Stimulated activated CD8-positive, alpha-beta memory T cell treated with anti-CD3 and anti-CD28 coated beads, Interleukin-4, amount 100 ng/mL, for 4 hours (primary cell): ENCODE data around the gene ATP8B3.

Experiments
- DNase-seq, 2 donors: peaks; one replicate each; pipeline ENCODE4 v3.0.0-alpha.2; 2020; ENCODE audit warnings: low read depth in 2 of 2, low spot score in 1 of 2

ATP8B3 gene

GRCh38 chr19:1850809-1851653 lies 39.0 kb upstream of the ATP8B3 start:
- DNase-seq, result no peak

DNA sequence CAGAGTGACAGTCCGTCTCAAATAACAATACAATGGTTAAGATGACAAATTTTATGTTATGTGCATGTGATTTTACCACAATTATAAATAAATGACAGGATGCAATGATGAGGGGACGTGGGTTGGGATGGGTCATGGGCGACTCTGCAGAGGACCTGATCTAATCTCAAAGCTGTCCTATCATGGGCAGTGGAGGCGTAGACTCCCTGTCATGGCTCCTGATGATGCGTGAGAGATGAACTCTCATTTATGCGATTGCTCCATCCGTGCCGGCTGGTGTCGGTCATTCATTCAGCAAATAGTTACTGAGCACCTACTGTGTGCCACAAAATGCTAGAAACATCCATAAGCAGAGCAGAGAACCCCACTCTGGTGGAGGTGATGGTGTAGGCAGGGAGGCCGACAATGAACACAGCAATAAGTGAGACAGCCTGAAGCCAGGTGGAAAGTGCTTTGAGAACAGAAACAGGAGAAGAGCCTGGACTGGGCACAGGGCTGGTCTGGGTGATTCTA lies 37.9 kb upstream of the ATP8B3 start:
- DNase-seq, result no peak

- DNase-seq, result no peak
Measured at GRCh38 chr19:1849132-1849474, 37.0 kb upstream of the ATP8B3 start.

DNA sequence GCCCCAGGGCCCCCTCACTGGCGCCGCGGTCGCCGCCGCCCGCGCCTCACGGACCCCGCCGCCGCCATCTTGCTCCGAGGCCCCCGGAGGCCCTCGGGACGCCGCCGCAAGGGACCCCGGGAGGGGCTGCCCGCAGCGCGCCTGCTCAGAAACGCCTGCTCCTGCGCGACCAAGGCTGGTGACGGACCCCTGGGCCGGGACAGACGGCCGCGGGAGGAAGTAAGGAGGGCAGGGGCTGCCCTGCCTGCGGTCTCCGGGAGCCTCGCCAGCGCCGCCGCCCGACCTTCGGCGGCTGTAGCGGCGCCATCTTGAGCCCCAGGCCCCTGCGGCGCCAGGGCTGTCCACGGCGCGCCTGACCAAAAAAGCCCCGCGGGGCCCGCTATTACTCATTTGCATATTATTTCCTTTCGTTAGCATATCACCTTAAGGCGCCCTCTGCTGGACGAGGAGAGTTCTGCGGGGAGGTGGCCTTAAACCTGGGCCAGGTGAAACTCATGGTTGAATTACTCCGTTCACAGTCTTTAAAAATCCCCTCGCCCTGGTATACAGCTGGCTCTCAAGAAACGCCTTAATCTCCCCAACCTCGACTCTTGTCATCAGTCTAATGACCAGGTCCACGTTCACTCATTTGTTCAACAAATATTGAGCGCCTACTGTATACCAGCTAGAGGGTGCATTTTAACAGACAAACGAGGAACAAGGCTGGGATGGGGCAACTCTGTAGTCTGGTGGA lies 36.5 kb upstream of the ATP8B3 start, which contains the start of gene REXO1:
TSS of gene REXO1 (minus strand) at position 85 of the 733 bp plus-strand sequence. CDS start 125 bp downstream, outside the sequence.
- DNase-seq, result peak; percentile 93 to 99

DNA sequence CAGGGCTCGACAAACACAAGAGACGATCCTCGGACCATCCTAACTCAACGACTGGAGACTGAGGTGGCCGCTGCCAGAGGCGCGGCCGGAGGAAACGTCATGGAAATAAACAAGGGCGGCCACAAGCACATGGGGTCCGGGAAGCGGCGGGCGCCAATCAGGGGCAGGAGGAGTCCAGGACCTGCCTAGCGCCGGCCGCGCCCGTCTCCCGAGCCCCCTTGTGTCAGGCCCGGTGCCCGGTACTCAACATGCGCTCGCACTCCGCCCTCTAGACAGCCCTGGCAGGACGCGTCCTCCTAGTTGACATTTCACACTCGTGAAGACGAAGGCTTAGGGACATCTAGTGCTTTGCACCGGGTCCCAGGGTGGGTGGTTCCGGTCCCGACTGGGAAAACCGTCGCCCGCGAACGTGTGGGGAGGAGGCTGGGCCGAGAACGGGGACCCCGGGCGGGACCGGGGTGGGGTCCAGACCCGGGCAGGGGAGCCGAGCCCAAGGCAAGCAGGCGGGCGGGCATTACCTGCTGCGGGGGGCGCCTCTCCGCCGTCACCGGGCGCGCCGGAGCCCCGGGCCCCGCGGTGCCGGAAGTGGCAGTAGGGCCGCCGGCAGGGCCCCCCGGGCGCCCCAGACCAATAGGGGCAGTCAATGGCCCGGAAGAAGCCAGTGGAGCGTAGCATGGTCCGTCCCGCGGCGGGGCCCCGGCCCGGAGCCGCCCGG lies 35.8 kb upstream of the ATP8B3 start:
- no peak for DNase-seq

DNA sequence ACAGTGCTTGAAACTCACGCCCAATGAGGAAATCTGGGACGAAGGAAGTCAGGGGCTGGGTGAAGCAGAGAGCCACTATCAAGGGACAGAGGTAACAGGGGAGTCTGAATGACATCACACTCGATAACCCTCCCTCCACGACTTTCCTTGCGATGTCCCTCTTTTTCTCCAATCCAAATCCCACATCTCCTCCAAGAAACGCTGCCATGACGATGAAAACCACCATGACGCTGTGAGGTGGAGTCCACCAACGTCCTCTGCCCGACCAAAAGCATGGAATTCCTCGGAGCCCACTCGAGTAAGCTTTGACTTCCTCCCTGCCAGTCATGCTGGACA lies 35.2 kb upstream of the ATP8B3 start:
- DNase-seq, result no peak

GRCh38 chr19:1846517-1847204 lies 34.6 kb upstream of the ATP8B3 start:
- DNase-seq, result no peak

- no peak for DNase-seq
Measured at GRCh38 chr19:1845642-1846041, 33.6 kb upstream of the ATP8B3 start.

DNA sequence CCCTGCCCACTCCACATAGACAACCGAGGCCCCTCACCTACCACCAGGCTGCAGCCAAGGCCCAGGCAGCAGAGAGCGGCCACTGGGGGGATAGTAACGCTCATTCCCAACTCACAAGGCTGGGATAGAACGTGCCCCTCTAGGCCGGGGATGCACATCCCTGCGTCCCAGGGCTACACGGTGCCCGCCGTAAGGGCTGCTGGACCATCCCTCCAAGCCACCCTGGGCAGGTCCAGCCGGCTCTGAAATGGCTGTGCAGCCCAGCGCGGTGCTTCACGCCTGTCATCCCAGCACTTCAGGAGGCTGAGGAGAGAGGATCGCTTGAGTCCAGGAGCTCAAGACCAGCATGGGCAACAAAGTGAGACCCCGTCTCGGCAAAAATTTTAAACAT lies 33.0 kb upstream of the ATP8B3 start:
- no peak for DNase-seq

DNA sequence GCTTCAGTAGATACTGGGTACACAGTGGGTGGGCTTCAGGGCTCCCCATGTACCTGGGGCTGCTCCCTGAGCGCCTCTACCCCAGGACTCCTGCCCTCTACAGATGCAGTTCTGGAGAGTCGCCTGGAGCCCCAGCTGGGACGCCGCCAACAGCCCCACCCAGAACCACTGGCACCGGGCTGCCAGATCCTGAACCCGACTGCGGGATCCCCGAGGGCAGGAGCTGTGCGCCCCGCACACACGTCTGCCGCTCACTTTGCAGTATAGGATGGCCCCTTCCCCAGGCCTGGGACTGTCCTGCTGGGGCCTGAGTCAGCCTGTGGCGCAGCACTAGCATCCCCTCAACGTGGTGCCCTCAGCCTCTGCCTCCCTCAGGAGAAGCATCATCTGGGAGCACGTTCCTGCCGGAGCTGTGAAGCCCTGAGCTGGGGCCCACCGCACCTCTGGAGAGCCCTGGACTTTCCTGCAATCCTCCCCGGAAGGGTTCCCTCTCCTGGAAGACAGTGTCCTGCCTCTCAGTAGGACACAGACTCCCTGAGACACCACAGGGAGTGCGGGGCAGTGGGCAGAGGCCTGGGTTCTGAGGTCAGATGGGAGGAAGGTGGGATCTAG lies 32.5 kb upstream of the ATP8B3 start:
- no peak for DNase-seq

DNA sequence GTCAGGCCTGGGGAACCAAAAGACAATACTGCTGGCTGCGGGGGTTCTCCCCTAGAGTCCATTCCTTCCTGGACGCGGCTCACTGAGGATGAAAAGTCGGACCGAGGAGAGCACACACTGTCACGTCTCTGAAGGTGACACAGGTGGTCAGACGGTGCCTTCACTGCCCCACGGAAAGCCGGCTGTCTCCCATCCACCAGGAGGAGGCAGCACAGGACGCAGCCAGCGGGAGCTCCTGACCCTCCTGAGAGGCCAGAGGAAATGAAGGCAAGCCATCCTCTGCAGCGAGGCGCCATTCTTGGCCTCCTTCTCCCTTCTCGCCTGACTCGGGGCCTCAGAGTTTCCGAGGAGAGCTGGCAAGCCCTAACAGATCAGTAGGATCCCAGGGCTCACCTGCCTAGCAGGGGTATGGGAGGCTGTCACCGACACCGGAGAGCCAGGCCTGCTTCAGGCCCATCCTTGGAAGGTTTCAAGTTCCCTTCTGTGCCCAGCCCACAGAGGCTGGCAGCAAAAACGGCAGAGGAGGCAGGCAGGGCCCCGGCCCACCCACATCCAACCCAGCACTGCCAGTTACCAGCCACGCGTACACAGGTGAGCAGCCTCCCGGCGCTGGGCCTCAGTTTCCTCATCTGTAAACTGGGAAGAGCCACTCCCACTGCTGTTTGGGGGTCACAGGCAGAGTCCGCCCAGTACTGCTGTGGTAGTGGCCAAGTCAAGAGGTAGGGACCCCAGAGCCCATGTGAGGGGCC lies 31.7 kb upstream of the ATP8B3 start:
- DNase-seq, result no peak

GRCh38 chr19:1843116-1843515 lies 31.0 kb upstream of the ATP8B3 start:
- no peak for DNase-seq

- DNase-seq, result no peak
Measured at GRCh38 chr19:1841209-1841924, 29.3 kb upstream of the ATP8B3 start.

- no peak for DNase-seq
Measured at GRCh38 chr19:1840541-1841115, 28.6 kb upstream of the ATP8B3 start.

DNA sequence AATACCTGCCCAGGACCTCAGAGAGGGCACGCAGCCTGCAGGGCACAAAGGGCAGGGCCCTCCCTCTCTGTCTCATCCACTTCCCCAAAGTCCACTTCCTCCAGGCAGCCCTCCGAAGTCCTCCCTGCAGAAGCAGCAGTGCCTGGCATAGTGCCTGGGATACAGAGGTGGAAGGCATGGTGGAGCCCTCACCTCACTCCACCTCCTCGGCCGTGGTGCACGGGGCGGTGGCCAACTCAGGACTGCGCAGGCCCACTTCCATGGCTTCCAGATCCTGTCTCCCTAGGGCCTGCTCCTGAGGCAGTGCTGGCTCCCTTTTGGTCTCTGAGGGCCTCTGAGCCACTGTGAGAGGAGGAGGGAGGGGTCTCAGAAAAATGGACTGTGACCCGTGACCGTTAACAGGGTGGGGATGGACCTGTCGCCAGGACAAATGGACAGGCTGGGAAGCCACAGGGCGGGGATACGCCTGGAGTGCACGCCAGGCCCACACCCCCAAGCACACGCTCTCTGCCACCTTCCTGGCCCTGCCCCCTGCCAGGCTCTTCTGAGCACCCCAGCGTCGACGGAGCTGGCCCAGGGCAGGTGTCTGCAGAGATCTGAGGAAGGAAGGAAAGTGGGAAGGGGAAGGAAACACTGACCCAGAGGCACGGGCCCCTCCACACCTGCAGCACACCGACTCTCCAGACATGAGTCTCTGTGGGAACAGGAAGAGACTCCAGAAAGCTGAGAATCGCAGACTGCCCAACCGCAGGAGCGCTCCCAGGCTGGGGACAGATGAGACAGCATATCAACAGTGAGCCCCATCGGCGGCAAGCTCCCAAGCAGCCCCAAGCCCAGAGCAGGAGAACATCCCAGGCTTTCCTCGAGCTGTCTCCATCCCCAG lies 27.8 kb upstream of the ATP8B3 start:
- no peak for DNase-seq

GRCh38 chr19:1837625-1838105 lies 25.6 kb upstream of the ATP8B3 start:
- DNase-seq, result peak in 1 of 2 donors; percentile 34

GRCh38 chr19:1837222-1837565 lies 25.1 kb upstream of the ATP8B3 start:
- no peak for DNase-seq
